NCI-H1417 treated with DMSO at 0.1 percent for 48 hours (cell line): ENCODE results near the gene TANC1.
"Not testable (repeated sequence)": the region's sequence is repeated elsewhere in the genome, so short reads cannot be mapped to it uniquely, and the experiment has no call there.

Experiments used
- DNase-seq: peaks from one replicate; lab custom pipeline; 2025; lab: John Stamatoyannopoulos, UW

Gene TANC1

DNA sequence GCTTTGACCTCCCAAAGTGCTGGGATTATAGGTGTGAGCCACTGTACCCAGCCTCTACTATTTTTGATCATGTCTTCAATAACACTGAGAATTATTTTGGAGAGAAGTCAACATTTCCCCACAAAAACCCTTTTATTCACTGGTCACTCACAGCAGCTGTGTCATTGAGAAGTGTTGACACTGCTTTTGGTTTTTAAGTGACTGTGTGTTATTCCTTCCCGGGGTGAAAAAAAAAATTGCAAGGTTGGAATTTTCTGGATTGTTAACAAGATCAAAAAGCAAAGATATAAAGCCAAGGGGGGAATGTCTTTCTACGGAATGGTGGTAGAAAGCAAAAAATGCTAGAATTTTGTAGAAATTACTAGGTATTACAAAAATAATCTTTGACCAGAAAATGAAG, 61.5 kb downstream of the TANC1 start:
- no peak for DNase-seq

DNA sequence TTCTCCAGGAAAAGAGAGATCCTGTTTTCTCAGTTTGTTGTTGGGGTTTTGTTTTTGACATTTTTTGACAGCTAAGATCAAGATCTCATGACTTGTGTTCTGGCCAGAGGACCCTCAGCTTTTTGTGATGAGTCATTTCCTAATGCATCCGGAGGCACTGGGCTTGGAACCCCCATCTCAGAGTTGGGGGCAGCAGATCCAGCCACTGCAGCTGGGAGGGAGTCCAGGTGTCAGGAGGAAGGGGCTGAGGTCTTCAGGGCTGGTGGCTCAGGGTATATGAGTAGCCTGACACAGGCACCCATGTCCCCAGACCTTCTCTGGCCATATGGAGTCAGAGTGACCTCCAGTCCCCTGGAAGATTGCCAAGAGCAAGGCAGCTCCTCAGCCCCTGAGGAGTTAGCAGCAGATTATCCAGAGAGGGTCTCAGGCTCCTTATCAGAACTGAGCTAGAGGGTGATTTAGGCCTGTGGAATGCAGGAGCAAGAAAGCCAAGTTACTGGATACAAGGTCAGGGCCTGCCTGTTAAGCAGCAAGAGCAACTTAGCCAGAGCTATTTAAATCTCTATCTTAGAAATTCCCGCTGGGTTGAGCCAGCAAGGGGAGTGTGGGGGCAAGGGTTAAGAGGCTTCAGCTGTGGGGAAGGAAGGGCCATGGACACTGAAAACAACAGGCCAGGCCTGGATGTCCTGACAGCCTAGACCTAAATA, 62.4 kb downstream of the TANC1 start:
- no peak for DNase-seq

DNA sequence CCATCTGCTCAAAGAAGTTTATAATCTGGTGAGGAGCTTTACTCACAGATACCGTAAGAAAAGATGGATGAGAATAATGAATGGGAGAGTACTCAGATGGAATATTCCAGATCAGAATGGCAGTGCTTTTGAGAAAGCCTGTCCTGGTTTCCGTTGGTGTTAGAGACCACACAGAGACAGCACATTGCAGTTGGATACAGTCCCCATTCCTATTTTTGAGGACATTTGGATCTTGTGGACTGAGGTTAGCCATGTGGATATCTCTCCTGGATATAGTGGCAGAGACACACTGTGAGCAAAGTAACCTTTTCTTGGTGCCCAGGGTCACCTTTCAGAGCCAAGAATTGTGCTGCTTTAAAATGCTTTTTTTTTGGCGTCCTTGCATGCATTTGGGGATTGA, 63.7 kb downstream of the TANC1 start:
- DNase-seq: no peak

DNA sequence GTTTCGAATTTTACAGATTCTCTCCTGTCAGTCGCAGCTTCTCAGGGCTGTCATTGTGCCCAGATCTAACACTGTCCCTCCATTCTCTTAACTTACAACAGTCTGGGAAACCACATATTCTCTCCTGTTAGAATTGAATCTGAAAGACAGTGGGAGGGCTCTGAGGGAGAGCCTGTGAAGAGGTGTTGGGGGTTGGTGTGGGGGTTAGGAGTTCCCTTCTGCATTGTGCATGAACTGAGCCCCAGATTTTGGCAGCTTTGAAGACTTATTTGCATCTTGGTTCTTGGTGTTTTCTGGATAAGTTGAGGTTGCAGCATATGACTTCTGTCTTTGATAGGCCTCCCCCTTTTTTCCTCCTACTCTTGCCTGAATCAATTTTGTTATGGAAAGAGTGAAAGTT, 64.1 kb downstream of the TANC1 start:
- no peak for DNase-seq

DNA sequence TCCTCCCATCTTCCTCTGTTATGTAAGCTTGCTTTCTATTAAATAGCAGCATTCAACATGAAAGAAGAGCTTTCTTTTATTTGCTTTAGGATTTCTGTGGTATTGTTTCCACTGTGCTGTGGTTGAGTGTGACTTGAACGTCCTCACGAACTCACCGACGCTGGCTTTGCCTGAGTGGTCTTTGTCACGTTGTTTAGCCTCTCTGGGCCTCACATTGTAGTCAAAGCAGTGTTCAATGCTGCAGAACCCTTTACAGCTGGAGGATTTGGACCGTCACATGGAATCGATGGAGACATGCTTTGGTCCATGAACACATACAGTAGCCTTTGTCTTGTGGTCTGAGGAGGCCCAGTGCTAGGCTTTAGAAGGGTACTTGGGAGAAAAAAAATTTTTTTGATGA, 66.3 kb downstream of the TANC1 start:
- no peak for DNase-seq

DNA sequence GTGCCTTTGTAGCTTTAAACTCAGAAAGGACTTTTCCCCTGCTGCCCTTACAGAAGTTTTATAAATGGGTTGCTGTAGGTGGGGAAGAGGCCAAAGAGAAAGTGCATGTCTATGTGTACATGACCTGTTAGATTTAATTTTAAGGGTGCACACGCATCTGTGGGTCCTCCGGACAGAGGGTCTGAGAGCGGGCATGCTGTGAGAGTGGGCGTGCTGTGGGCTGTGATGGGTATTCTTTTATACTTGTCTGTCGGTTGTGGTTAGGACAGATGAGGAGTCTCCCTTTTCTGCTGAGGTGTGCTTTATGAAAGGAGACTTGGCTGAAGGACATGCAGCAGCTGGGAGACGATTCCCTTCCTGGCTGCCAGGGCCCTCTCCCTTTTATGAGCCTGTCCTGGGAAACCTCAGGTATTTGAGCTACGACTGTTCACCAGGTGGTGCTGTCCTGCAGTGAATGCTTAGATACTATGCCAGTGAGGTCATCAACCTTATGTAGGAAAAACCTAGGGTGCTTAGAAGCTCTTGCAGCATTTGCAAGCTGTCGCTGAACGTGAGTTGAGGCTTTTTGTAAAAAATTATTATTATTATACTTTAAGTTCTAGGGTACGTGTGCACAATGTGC, 67.5 kb downstream of the TANC1 start:
- DNase-seq: no peak

DNA sequence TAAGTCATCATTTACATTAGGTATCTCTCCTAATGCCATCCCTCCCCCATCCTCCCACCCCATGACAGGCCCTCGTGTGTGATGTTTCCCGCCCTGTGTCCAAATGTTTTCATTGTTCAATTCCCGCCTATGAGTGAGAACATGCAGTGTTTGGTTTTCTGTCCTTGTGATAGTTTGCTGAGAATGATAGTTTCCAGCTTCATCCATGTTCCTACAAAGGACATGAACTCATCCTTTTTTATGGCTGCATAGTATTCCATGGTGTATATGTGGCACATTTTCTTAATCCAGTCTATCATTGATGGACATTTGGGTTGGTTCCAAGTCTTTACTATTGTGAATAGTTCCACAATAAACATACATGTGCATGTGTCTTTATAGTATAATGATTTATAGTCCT, 68.0 kb downstream of the TANC1 start:
- DNase-seq: not testable (repeated sequence)

DNA sequence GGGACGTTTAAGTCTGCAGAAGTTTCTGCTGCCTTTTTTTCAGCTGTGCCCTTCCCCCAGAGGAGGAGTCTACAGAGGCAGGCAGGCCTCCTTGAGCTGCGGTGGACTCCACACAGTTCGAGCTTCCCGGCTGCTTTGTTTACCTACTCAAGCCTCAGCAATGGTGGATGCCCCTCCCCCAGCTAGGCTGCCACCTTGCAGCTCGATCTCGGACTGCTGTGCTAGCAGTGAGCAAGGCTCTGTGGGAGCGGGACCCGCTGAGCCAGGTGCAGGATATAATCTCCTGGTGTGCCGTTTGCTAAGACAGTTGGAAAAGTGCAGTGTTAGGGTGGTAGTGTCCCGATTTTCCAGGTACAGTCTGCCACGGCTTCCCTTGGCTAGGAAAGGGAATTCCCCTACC, 72.9 kb downstream of the TANC1 start:
- not testable (repeated sequence) for DNase-seq

DNA sequence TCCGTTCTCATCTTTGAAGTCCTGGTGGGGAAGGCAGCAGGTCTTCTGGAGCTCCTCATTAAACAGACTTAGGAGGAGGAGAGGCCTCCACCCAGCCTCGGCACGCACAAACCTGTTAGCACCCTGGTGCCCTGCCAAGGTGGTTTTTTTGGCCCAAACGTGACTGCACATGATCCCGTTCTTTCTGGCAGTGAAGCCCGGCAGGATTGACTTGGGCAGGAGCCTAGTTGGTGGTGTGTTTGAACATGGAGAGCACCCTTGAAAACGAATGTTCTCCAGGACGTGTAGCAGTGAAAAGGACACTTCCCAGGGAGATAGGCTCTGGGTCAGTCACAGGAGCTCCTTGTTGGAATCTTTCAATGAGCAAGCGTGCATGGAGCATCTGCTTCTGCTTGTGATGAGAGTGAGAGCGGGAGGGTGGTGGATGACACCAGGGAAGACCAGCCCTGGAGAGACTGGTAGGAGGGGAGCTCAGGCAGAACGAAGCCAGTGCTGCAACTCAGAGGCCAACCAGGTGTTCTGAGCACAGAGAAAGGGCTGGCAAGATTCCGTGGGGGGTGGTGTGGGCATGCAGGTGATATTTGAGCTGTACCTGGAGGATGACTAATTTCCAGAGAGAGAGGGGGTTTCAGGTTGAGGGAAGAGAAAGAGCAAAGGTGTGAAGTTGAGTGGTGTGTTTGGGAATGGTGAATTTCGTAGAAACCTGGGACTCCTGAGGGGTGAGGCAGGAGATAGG, 73.8 kb downstream of the TANC1 start:
- no peak for DNase-seq

DNA sequence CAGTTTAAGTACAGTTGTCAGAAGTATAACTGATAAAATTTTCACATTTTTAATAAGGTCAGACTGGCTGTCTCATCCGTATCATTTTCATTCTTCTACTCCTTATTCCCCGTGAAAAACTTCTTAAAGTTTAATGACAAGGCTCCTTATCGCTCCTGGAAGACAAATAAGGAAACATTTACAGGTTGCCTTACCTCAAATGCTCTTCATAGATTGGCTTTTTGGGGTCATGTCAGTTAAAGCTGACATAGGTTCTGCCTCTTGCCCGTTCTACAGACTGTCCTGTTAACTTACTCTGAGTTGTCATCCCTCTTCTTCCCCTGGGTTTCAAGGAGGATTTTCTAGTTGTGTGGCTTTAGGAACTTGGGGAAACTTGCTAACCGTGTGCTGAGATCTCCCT, 75.3 kb downstream of the TANC1 start:
- DNase-seq: no peak

DNA sequence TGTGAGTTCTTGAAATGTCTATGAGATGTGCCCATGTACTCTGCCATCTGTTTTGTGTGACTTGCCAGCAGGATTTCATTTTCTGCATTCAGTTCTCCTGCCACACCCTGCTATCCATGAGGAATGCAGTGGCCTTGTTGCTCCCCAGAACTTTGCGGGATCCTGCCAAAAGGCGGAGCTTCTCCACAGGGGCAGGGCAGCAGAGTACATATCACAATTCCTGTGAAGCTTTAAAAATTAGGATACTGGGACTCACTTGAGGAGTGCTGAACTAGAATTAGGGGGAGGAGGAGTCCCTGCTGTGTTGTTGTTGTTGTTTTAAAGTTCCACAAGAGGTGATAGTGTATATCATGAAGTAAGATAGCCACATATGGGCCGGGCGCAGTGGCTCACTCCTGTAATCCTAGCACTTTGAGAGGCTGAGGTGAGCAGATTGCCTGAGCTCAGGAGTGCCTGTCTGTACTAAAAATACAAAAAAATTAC, 76.4 kb downstream of the TANC1 start:
- no peak for DNase-seq

DNA sequence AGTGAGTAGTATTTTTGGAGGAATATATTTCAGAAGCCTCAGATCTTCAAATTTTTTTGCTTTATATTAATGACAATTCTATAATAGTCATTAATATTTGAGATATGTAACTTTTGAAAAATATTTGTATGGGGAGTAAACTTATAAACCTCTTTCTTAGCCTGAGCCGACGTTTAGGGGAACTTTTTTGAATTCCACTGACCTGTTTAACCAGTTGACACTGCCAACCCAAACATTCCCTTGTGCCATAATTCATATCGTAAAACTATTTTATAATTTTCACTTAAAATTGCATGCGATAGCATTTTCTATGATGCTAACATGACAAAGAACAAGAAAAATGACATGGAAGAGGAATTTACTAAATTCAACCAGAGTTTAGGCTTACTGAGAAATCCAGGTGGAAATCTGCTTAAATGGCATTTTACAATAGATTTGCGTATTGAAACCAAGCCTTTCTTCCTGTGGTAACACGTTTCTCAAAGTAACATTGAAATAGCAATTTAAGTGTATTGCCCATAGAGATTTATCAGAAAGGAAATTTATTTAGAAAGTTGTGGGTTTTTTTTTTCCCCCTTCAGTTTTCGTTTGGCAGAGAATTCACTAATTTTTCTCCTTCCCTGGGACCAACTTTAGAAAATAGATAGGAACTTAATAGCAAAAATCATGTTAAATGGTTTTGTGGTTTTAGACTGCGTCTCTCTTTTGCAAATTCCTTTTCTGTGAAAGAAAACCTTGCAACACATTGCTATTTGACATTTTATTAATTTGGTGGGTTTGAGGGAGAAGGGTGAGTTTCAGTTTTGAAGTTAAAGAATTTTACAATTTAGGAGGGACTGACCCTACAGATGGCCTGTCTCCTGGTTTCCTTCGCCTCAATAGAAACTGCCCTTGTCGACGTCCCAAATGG, 77.4 kb downstream of the TANC1 start:
- DNase-seq: no peak

DNA sequence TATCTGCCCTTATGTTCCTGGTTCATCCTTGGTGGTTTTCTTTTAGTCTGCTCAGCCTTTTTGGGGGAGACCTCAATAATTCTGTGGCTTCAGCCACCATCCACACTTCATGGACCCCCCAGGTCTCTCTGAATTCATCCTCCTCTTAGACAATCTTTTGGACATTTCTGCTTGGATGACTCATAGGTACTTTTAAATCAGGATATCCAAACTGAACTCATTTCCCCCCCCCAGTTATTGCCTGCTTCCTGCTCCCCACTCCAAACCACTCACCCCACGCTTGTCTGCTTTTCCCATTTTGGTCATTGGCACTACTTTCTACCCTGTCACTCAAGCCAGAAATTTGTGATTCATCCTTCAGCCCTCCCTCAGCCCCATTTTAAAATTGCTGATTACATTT, 78.5 kb downstream of the TANC1 start:
- DNase-seq: no peak

DNA sequence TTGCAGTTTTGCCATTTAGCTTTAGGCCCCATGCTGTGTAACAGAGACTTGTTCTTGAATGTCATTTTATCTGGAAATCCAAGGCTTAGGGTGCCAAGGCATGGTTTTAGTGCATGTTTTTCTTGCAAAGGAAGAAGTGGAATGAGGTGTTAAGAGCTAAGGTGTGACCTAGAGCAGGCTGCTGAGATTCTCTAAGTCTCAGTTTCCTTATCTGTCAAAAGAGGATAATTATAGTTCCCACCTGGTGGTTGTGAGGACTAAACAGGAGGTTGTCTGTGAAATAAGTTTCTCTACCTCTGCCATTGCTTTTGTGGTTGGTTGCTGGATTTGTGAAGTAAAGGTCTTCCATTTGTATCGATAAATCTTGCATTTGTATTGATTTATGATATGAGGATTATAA, 82.0 kb downstream of the TANC1 start:
- DNase-seq: no peak

DNA sequence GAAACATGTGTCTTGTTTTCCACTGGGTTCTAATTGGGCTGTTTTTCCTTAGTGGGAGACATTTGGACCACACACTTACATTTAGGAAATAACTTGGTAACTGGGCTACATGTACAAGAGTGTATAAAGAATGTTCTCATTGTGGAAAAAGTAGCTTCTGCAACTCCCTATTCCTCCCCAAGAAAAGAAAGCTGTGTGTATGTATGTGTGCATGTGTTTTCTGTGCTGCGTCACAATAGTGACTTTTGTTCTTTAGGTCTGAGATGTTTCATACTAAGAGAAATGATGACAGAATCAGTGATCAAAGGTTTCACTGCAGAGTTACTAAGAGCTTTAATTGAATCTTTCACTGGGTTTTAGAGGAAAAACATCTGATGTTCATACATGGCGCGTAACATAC, 82.7 kb downstream of the TANC1 start:
- no peak for DNase-seq

DNA sequence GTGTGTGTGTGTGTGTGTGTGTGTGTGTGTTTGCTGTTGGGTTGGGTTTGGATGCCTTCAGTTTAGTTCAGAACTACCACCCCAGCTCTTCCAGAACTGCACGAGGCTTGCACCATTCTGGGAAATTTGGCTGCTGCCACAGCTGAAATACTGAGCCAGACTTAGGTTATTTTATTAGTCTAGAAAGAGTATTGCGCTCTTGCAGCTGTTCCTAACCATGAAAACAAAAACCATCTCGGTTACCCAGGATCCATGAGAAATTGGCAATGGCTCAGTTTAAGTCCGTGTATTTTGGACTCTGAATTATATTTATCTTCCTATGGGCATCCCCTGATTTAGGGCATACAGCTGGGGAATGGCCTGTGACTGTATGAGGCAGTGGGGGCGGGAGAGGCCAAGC, 83.2 kb downstream of the TANC1 start:
- no peak for DNase-seq

DNA sequence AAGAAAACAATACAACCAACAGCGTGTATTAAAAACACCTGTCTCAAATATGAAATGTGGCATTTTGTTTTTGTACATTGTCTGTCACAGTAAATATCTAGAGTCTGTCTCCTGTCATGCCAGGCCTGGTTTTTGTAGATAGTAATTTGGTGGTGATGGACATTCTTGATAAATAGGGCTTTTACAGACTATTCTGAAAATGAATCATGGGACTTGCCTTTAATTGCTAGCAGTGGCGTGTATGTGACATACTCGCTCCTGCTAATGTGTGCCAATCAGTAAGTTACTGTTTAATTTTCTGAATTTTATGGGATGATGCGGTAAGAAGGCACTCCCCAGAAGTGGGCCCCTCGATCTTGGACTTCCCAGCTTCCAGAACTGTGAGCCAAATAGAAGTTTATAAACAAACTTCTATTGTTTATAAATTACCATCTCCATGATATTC, 83.7 kb downstream of the TANC1 start:
- no peak for DNase-seq

DNA sequence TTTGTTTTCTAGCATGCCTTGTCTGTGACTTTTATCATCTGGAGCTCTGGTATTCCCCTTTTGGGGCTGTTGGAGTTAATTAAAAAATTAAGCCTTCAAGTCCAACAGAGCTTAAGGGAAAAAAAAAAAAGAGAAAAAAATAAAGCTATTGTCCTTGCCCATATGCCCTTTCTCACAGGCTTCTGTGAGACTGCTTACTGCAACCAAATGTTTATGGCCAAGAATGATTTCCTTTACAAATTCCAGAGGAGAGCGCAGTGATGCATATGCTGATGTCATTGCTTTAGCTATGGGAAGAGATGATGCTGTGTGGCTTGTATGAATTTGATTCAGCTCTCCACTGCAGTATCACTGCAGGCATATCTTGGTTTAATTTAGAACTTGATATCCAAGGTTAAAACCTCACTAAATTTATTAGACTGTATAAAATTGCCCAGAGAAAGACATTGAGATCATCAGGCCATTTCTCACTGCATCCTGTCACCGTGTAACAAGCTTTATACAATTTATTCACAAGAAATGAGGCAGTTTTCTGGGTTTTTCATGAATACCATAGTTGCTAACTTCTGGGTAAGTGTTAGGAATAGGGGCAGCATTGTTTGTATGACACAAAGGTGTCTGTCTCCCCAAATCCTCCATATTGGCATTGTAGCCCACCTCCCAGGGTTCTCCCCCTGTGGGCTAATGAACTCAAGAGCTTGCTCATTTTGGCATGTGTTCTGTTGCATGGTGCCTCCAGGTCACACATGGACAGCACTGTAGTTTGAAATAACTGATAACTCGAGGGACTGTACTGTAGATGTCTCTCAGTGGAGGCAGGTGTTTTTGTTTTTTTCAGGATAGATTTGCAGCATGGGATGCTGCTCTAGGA, 85.0 kb downstream of the TANC1 start:
- no peak for DNase-seq

DNA sequence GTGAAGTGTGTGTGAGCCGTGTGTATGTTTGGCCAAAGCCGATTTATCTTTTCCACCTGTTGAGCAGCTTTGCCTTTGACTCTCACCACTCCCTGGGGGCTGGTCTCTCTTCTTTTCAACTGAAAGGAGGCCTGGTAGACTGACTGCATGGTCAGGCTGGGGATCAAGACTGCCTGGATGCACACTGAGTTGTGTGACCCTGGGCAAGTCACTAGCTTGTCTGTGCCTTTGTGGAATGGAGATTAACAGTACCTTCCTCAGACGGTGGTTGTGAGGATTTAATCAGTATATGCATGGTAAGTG, 85.5 kb downstream of the TANC1 start:
- DNase-seq: no peak

DNA sequence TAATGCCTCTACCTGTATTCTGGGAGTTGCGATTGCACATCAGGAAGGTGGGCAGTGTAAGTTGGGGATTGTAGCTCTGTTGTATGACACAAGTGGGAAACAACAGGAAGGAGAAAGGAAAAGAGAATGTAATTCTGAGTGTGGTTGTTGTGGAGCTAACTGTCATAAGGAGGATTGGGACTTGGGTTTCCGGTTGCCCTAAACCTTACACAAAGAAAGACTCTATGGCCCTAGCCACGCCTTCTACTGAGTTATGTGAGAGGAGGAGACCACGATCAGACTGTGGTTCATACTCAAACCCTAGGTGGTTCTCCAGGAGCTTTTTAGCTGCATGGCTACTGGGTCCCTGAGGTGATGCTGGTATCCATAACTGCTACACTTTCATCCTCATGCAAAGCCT, 86.5 kb downstream of the TANC1 start:
- DNase-seq: no peak

DNA sequence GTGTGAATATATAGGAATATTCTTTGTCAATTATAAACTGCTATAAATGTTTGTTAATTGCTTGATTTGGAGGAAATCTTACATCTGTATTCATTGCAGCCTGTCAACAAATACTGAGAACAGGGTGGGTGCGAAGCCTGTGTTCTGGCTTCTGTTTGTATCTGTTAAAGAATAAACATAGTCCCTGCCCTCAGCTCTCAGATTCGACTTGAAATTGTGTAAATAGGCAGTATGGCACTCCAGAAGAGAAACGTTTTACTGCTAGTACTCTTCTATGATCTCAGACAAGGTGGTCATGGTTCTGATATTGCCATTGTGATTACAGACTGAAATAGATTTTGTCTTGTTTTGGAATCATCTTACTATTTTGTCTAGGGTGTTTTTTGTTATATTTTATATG, 92.1 kb downstream of the TANC1 start:
- no peak for DNase-seq
